Measurements from ENCODE around the gene LRRC15.

LRRC15 gene

DNA sequence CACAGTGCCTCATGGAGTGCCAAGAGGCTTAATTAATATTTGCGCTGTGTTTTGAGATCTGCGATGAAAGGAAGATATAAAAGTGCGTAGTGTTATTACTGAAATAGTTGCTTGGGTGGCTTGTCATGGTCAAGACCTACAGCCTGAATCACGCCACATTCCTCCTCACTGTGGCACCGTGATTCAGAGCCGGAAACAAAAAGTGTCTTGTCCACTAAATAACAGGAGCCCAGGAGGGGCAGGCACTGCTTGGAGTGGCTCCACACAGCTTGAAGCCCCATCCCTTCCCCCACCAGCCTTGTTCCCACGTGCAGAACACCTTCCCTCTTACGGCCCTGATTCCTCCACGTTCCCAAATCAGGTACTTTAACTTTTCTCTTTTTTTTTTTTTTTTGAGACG, 1.2 kb upstream of the LRRC15 start:
- CTCF ChIA-PET, result no interaction called here
- POLR2A ChIA-PET, result no interaction called here
- no peak for TF ChIP-seq CTCF (IDR thresholded peaks at IDR 0.05; ENCODE audit: control extremely low read depth, extremely low read depth, low read depth, missing control alignments)

GRCh38 chr3:194368918-194369317, 625 bp downstream of the LRRC15 start:
- no peak for DNase-seq (ENCODE audit: extremely low spot score)
- TF ChIP-seq CTCF (IDR thresholded peaks at IDR 0.05; ENCODE audit: control extremely low read depth, extremely low read depth, low read depth, missing control alignments), result no peak
- ChIA-PET CTCF (interaction anchor here (1.3 kb wide), 1 partner anchor 25 kb away, joined by 6 read pairs; no protein-coding TSS in a partner anchor), POLR2A (no interaction called here)

More for the DNA sequence above, 1.2 kb upstream of the LRRC15 start:
- DNase-seq (ENCODE audit: extremely low spot score), result no peak

DNA sequence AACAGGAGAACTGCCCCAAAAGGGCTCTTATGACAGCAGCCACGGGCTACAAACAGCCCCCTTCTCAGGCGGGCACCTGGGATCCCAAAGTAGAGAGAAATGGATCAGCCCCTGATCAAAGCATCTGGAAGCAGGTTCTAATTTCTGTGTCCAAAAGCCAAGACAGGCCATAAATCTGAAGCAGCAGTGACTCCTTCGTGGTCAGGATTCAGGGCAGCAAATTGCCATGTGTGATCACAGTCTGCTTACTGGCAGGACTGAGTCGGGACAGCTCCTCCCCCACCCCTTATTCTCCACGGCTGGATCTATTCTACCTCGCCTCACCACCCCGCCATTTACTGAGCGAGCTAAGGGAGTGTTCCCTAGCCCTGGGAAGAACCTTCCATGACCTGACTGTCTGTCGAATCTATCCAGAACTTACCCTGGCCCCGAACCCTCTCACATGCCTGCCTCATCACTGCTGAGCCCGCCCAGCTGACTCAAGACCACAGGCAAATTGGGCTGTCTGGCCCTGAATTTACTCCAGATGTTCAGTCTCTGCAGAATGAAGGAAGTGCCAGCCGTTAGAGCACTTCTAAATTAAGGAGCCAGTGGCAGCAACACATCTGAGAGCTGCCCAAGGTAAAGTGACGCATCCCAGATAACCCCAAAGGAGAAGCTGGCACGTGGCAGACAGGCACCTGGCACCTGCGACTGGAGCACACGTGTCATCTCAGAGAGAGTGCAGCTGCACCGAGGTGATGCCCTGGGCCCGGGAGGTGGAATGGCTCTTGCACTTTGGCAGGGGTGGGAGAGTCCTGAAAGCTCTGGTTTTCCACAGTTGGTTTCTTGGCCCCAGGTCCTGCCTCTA, 1.3 kb downstream of the LRRC15 start:
- CTCF ChIA-PET, result interaction anchor here (1.3 kb wide), 1 partner anchor 25 kb away, joined by 6 read pairs; no protein-coding TSS in a partner anchor
- POLR2A ChIA-PET, result no interaction called here
- no peak for TF ChIP-seq CTCF (IDR thresholded peaks at IDR 0.05; ENCODE audit: control extremely low read depth, extremely low read depth, low read depth, missing control alignments)
- DNase-seq (ENCODE audit: extremely low spot score), result no peak

- TF ChIP-seq CTCF (IDR thresholded peaks at IDR 0.05; ENCODE audit: control extremely low read depth, extremely low read depth, low read depth, missing control alignments), result no peak
- ChIA-PET POLR2A (no interaction called here), CTCF (no interaction called here)
- no peak for DNase-seq (ENCODE audit: extremely low spot score)
Observed at GRCh38 chr3:194365978-194366490, 3.5 kb downstream of the LRRC15 start.

GRCh38 chr3:194365526-194365925, 4.0 kb downstream of the LRRC15 start:
- no peak for TF ChIP-seq CTCF (IDR thresholded peaks at IDR 0.05; ENCODE audit: control extremely low read depth, extremely low read depth, low read depth, missing control alignments)
- ChIA-PET CTCF (no interaction called here), POLR2A (no interaction called here)
- DNase-seq (ENCODE audit: extremely low spot score), result no peak

GRCh38 chr3:194364652-194365434, 4.7 kb downstream of the LRRC15 start:
- no peak for DNase-seq (ENCODE audit: extremely low spot score)
- POLR2A ChIA-PET, result no interaction called here
- TF ChIP-seq CTCF (IDR thresholded peaks at IDR 0.05; ENCODE audit: control extremely low read depth, extremely low read depth, low read depth, missing control alignments), result no peak
- CTCF ChIA-PET, result interaction anchor here (1.1 kb wide), 1 partner anchor 21 kb away, joined by 6 read pairs; no protein-coding TSS in a partner anchor

All from GM10248 (cell line).